Neural progenitor cell (in vitro differentiated cells): ENCODE measurements around the gene EIF6. TPM values are rescaled to one million over a fixed set of nuclear protein-coding genes. Genes with fewer than 3 reads are reported as not detected.

ENCODE experiments used
- DNase-seq: peaks from one replicate; pipeline ENCODE4 v3.0.0-alpha.2; 2016; ENCODE audit warnings: low spot score
- H2AFZ ChIP-seq: fragments of 200-600 bp; sonication (generic); replicated peaks from 2 replicates; pipeline ENCODE4 v1.6.1; 2016; ENCODE audit warnings: antibody characterized with exemption
- H3F3A ChIP-seq: fragments of 200-600 bp; sonication (generic); 2 replicates; pipeline ENCODE4 v1.6.1; 2016; ENCODE audit warnings: antibody characterized with exemption, low read depth
- H3K27ac ChIP-seq: fragments of 200-600 bp; sonication (generic); 2 replicates; pipeline ENCODE4 v1.5.1; 2016; ENCODE audit warnings: mild to moderate bottlenecking
- H3K27me3 ChIP-seq: fragments of 200-600 bp; sonication (generic); 2 replicates; pipeline ENCODE4 v1.6.1; 2016; ENCODE audit warnings: mild to moderate bottlenecking, moderate library complexity
- H3K36me3 ChIP-seq: fragments of 200-600 bp; sonication (generic); 2 replicates; pipeline ENCODE4 v1.5.1; 2016
- H3K4me1 ChIP-seq: fragments of 200-600 bp; sonication (generic); 2 replicates; pipeline ENCODE4 v1.6.1; 2016; ENCODE audit warnings: mixed run types
- H3K4me2 ChIP-seq: fragments of 200-600 bp; sonication (generic); 2 replicates; pipeline ENCODE4 v1.6.1; 2016
- H3K4me3 ChIP-seq: fragments of 200-600 bp; sonication (generic); 2 replicates; pipeline ENCODE4 v1.5.1; 2016
- H3K79me2 ChIP-seq: fragments of 200-600 bp; sonication (generic); 2 replicates; pipeline ENCODE4 v1.6.1; 2016; ENCODE audit warnings: low read depth
- H3K9ac ChIP-seq: fragments of 200-600 bp; sonication (generic); 2 replicates; pipeline ENCODE4 v1.6.1; 2016
- H3K9me3 ChIP-seq: fragments of 200-600 bp; sonication (generic); 2 replicates; pipeline ENCODE4 v1.5.1; 2016; ENCODE audit warnings: low read depth
- H4K20me1 ChIP-seq: fragments of 200-600 bp; sonication (generic); 2 replicates; pipeline ENCODE4 v1.6.1; 2016; ENCODE audit warnings: low read depth
- H3K27ac Mint-ChIP-seq: 3 replicates; pipeline ENCODE4 v1.8.0; 2021; ENCODE audit warnings: mixed read lengths
- H3K27me3 Mint-ChIP-seq: 2 replicates; pipeline ENCODE4 v1.8.0; 2022; ENCODE audit warnings: low read depth, mild to moderate bottlenecking, inconsistent platforms, moderate library complexity, mixed read lengths; ENCODE audit not compliant: insufficient read depth
- H3K36me3 Mint-ChIP-seq: 3 replicates; pipeline ENCODE4 v1.8.0; 2021; ENCODE audit warnings: mixed read lengths
- H3K4me1 Mint-ChIP-seq: 3 replicates; pipeline ENCODE4 v1.8.0; 2021; ENCODE audit warnings: mixed read lengths
- H3K4me3 Mint-ChIP-seq: 3 replicates; pipeline ENCODE4 v1.8.0; 2021; ENCODE audit warnings: mild to moderate bottlenecking, moderate library complexity, mixed read lengths
- H3K9me3 Mint-ChIP-seq: 3 replicates; pipeline ENCODE4 v1.8.0; 2020; ENCODE audit warnings: mixed read lengths
- EZH2 ChIP-seq: fragments of 200-600 bp; sonication (generic); IDR thresholded peaks from 2 replicates; pipeline ENCODE4 v1.6.1; 2017; ENCODE audit warnings: antibody characterized with exemption, mild to moderate bottlenecking, moderate library complexity
- EZH2phosphoT487 ChIP-seq: fragments of 200-600 bp; sonication (generic); IDR thresholded peaks from 2 replicates; pipeline ENCODE4 v1.6.1; 2017; ENCODE audit warnings: antibody characterized with exemption
- total RNA-seq: library from RNA; depleted of rRNA; stranded (reverse); fragments of >200 nt; gene quantifications from 2 replicates; pipeline ENCODE4 v1.2.3, GENCODE V29; 2015; ENCODE audit warnings: low replicate concordance
- TF ChIP-seq, protein P1 (sequence below): fragments of 200-600 bp; sonication (generic); IDR thresholded peaks from 2 replicates; pipeline ENCODE4 v1.5.1; 2017; ENCODE audit warnings: antibody characterized with exemption, mild to moderate bottlenecking

EIF6 gene
- total RNA-seq, 1 donor from 2014 or later, result 47.5 TPM

DNA sequence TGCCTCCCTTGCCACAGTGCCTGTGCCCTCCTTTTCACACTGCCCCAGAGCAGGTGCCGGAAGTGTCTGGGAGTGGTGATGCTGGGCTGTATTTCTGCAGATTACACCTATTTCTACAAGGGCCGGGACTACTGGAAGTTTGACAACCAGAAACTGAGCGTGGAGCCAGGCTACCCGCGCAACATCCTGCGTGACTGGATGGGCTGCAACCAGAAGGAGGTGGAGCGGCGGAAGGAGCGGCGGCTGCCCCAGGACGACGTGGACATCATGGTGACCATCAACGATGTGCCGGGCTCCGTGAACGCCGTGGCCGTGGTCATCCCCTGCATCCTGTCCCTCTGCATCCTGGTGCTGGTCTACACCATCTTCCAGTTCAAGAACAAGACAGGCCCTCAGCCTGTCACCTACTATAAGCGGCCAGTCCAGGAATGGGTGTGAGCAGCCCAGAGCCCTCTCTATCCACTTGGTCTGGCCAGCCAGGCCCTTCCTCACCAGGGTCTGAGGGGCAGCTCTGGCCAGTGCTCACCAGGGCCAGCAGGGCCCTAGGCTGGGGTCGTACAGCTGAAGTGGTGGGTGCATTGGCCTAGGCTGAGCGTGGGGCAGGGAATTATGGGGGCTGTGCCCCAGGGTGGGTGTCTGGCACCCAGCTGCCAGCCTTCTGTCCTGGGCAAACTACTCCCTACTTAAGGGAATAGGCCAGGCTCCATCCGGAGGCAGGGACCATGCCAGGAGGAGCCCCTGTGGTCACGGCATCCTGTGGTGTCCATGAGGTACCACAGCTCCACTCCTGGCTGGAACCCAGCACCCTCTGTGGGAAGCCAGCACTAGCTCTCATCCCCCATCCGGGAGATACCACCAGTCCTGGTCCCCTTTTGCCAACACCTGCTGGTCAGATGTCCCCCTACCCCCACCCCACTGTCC, 10.1 kb downstream of the EIF6 start:
- no peak overlapping the region for H2AFZ ChIP-seq
- no peak overlapping the region for H3K4me3 ChIP-seq
- peaks cover 4% of the 10 kb centered on the region for H3K4me1 ChIP-seq
- no peaks in the 10 kb centered on the region for H3K36me3 ChIP-seq
- H3K27me3 ChIP-seq, result no peaks in the 10 kb centered on the region
- DNase-seq, result no peak
- H3K9ac ChIP-seq, result no peak overlapping the region
- H3K79me2 ChIP-seq, result peaks cover 10% of the 10 kb centered on the region
- no peaks in the 10 kb centered on the region for H3K9me3 ChIP-seq
- Mint-ChIP-seq H3K27me3 (peaks cover 4% of the 10 kb centered on the region), H3K4me1 (peaks cover 16% of the 10 kb centered on the region), H3K9me3 (no peaks in the 10 kb centered on the region), H3K4me3 (no peak overlapping the region), H3K36me3 (peaks cover 11% of the 10 kb centered on the region), H3K27ac (no peak overlapping the region)
- no peaks in the 10 kb centered on the region for H4K20me1 ChIP-seq
- peaks cover 26% of the 10 kb centered on the region for H3F3A ChIP-seq
- no peak overlapping the region for H3K4me2 ChIP-seq
- TF ChIP-seq, protein P1, sequence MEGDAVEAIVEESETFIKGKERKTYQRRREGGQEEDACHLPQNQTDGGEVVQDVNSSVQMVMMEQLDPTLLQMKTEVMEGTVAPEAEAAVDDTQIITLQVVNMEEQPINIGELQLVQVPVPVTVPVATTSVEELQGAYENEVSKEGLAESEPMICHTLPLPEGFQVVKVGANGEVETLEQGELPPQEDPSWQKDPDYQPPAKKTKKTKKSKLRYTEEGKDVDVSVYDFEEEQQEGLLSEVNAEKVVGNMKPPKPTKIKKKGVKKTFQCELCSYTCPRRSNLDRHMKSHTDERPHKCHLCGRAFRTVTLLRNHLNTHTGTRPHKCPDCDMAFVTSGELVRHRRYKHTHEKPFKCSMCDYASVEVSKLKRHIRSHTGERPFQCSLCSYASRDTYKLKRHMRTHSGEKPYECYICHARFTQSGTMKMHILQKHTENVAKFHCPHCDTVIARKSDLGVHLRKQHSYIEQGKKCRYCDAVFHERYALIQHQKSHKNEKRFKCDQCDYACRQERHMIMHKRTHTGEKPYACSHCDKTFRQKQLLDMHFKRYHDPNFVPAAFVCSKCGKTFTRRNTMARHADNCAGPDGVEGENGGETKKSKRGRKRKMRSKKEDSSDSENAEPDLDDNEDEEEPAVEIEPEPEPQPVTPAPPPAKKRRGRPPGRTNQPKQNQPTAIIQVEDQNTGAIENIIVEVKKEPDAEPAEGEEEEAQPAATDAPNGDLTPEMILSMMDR, result no peak
- TF ChIP-seq EZH2phosphoT487 (no peak), EZH2 (no peak)
- H3K27ac ChIP-seq, result no peak overlapping the region

DNA sequence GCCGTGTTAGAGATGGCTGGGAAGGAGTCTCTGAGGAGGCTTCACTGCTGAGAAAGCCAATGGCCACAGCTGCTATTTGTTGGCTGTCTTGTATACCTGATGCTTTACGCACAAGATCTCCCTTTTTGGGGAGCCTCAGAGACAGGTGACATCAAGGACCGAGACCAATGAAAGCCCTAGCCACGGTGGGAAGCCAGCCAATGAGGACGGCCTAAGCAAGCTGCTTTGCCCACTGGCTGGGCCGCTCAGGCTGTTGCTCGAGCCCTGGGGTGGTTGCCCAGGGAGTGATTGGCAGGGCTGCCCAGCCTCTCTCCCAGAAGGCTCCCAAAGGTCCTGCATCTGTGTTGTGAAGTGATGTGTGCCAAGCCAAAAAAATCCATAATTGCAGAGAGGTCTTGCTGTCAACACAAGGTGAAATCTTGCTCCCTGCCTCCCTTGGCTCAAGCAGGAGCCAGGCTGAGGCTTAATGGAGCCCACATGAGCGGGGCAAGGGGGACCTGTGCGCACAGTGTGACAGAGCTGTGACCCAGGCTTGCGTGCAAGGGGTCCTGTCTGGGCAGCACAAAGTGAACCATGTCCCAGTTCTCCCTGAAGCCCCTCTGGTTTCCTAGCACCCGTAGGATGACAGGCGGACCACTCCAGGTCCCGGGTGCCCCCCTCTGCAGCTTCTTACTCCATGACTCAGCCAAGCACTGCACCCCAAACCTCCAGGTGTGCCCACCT, 11.0 kb downstream of the EIF6 start:
- Histone ChIP-seq H3K79me2 (peaks cover 10% of the 10 kb centered on the region), H3K27me3 (no peaks in the 10 kb centered on the region), H3K9ac (no peak overlapping the region), H3K4me2 (no peak overlapping the region), H3K36me3 (no peaks in the 10 kb centered on the region), H3K4me1 (peaks cover 5% of the 10 kb centered on the region), H2AFZ (no peak overlapping the region), H4K20me1 (no peaks in the 10 kb centered on the region), H3F3A (peaks cover 20% of the 10 kb centered on the region), H3K4me3 (no peak overlapping the region), H3K27ac (peak overlapping the region; percentile 29), H3K9me3 (no peaks in the 10 kb centered on the region)
- Mint-ChIP-seq H3K27me3 (peaks cover 4% of the 10 kb centered on the region), H3K4me1 (peaks cover 14% of the 10 kb centered on the region), H3K4me3 (no peak overlapping the region), H3K36me3 (peaks cover 10% of the 10 kb centered on the region), H3K27ac (no peak overlapping the region), H3K9me3 (no peaks in the 10 kb centered on the region)
- DNase-seq, result peak; percentile 51
- TF ChIP-seq EZH2phosphoT487, result no peak
- no peak for TF ChIP-seq EZH2
- TF ChIP-seq, protein P1, result no peak

DNA sequence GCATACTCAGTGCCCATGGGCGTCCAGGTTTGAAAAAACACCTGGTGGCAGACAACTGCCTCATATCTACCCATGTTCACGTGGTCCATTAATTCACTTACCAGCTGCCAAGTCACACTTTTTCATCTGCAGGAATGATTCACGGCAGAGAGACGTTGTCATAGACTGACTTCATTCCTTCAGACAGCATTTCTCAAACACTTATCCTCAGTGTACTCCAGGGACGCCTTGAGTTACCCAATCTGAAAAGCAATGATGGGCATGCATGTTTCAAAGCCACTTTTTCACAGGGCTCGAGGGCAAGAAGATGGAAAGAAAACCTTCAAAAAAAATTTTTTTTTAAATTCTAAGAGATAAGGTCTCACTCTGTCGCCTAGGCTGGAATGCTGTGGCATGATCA, 12.7 kb downstream of the EIF6 start:
- H3K36me3 ChIP-seq, result no peaks in the 10 kb centered on the region
- H3K27ac Mint-ChIP-seq, result no peak overlapping the region
- peaks cover 5% of the 10 kb centered on the region for H3K36me3 Mint-ChIP-seq

More for the DNA sequence above, 12.7 kb downstream of the EIF6 start:
- Histone ChIP-seq H3K9ac (no peak overlapping the region), H4K20me1 (no peaks in the 10 kb centered on the region), H3K27ac (no peak overlapping the region), H3K4me2 (no peak overlapping the region), H2AFZ (no peak overlapping the region), H3K4me3 (no peak overlapping the region), H3F3A (peaks cover 11% of the 10 kb centered on the region), H3K27me3 (no peaks in the 10 kb centered on the region), H3K9me3 (no peaks in the 10 kb centered on the region), H3K4me1 (peaks cover 5% of the 10 kb centered on the region), H3K79me2 (peaks cover 6% of the 10 kb centered on the region)
- no peak for DNase-seq
- peaks cover 3% of the 10 kb centered on the region for H3K27me3 Mint-ChIP-seq
- no peak overlapping the region for H3K4me3 Mint-ChIP-seq
- peaks cover 5% of the 10 kb centered on the region for H3K4me1 Mint-ChIP-seq
- TF ChIP-seq EZH2, result no peak
- no peak for TF ChIP-seq EZH2phosphoT487
- TF ChIP-seq, protein P1, result no peak
- H3K9me3 Mint-ChIP-seq, result no peaks in the 10 kb centered on the region
